Central memory CD8-positive, alpha-beta T cell (primary cell): ENCODE results near the gene GUCA2B.

Experiments
- ATAC-seq: fragments of 150-1000 bp; cut with Tn5 transposase; replicated peaks from 2 replicates; pipeline ENCODE4 v1.10.0; 2022; ENCODE audit warnings: mild to moderate bottlenecking, moderate FRiP score, moderate number of reproducible peaks; ENCODE audit not compliant: poor library complexity, severe bottlenecking; ENCODE audit errors: extremely low read depth
- DNase-seq, 2 donors: peaks; one replicate each; pipeline ENCODE4 v3.0.0; 2021; ENCODE audit warnings: low spot score in 2 of 2
- H3K27ac Mint-ChIP-seq: one replicate; pipeline ENCODE4 v1.8.0; 2022; ENCODE audit warnings: low read depth, mild to moderate bottlenecking, moderate library complexity, mixed read lengths
- H3K27me3 Mint-ChIP-seq: one replicate; pipeline ENCODE4 v1.8.0; 2022; ENCODE audit warnings: mixed read lengths
- H3K36me3 Mint-ChIP-seq: one replicate; pipeline ENCODE4 v1.8.0; 2022; ENCODE audit warnings: mild to moderate bottlenecking, moderate library complexity, mixed read lengths; ENCODE audit not compliant: insufficient read depth
- H3K4me1 Mint-ChIP-seq: one replicate; pipeline ENCODE4 v1.8.0; 2022; ENCODE audit warnings: mixed read lengths
- H3K4me3 Mint-ChIP-seq: one replicate; pipeline ENCODE4 v1.8.0; 2022; ENCODE audit warnings: mild to moderate bottlenecking, moderate library complexity, mixed read lengths
- H3K9me3 Mint-ChIP-seq: one replicate; pipeline ENCODE4 v1.8.0; 2022; ENCODE audit warnings: mixed read lengths

The GUCA2B gene

DNA sequence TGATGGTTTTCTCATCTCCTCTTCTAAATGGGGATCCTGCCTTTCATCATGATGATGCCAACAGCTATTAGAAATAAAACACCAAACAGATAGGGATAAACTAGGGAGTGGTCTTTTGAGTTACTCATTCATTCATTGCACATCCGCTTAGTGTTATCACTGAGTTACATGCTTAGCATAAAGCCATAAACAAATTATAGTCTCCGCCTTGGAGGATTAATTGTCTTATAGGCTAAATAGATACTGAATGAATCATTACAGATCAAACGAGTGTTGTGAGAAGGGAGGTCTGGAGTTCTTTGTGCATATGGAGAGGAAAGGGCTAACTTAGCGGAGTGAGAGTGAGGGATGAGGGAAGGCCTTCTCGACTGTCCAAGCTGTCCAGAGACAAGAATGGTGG, 19.8 kb upstream of the GUCA2B start:
- no peaks in the 10 kb centered on the region for H3K36me3 Mint-ChIP-seq
- H3K27ac Mint-ChIP-seq, result no peak overlapping the region
- peaks cover 10% of the 10 kb centered on the region for H3K27me3 Mint-ChIP-seq
- DNase-seq (no peak), ATAC-seq (no peak)
- H3K4me1 Mint-ChIP-seq, result no peaks in the 10 kb centered on the region
- no peaks in the 10 kb centered on the region for H3K9me3 Mint-ChIP-seq
- no peak overlapping the region for H3K4me3 Mint-ChIP-seq

DNA sequence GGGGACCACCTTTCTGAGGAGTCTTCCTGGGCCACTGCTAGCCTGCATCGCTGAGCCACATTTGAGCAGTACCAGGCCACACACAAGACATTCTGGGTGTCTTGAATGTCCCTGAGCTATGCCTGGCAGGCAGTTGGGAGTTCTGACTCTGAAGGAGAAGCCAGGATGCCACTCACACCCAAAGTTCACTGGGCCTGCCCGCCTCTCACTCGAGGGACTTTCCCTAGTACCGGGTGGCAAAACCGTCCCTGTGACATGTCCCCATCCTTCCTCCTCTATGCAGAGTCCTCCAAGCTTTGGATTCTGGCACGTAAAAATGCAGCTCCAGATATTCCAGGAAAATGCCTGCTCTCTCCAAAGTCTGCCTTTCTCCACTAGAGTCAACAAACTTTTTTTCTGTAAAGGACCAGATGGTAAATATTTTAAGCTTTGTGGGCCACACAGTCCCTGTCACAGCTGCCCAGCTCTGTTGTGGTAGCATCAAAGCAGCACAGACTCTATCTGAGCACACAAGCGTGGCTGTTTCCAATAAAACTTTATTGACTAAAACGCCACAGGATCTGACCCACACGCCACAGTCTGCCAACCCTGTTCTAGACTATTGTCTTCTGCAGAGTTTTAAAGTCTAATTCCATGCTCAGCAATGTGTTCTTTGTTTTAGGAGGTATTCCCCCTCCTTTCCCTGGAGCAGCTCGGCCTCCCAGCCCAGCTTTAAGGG, 19.2 kb upstream of the GUCA2B start:
- Mint-ChIP-seq H3K9me3 (no peaks in the 10 kb centered on the region), H3K27me3 (peaks cover 16% of the 10 kb centered on the region), H3K36me3 (no peaks in the 10 kb centered on the region), H3K4me3 (no peak overlapping the region), H3K27ac (no peak overlapping the region), H3K4me1 (no peaks in the 10 kb centered on the region)
- ATAC-seq, result no peak
- DNase-seq, result no peak

DNA sequence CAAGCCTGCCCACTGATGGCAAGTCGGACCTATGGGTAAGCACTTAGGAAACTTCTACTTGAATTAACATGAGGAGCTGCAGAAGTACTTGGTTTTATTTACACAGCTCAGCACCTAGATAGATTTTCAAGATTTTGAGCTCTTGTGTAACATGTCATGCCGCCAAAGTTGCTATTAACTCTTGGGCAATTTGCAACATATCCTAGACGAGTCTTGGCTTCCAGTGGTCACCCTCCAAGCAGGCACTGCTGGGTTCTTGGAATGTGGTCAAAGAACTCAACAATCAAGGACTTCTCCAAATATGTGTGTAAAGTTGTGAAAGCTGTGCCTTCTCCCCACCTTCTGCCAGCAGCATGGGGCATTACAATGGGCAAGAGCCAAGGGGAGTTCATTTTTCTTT, 17.8 kb upstream of the GUCA2B start:
- Mint-ChIP-seq H3K9me3 (no peaks in the 10 kb centered on the region), H3K4me3 (no peak overlapping the region), H3K27me3 (peaks cover 26% of the 10 kb centered on the region), H3K4me1 (no peaks in the 10 kb centered on the region), H3K27ac (no peak overlapping the region), H3K36me3 (no peaks in the 10 kb centered on the region)
- ATAC-seq (no peak), DNase-seq (no peak)

DNA sequence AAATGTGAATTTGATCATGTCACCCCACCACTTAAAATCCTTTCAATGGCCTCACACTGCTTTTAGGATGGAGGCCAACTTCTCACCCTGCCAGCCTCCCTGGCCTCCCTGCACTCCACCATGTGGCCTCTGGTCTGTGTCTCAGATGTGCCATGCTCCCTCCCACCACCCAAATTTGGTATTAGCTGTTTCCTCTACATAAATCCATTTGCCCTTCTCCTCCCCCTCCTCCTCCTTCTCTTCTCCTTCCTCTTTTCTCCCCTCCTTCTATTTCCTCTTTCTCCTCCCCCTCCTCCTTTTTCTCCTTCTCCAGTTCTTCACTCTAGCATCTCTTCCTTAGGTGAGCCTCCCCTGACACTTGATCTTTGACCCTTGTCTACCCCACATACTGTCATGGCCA, 16.7 kb upstream of the GUCA2B start:
- peaks cover 26% of the 10 kb centered on the region for H3K27me3 Mint-ChIP-seq
- no peaks in the 10 kb centered on the region for H3K4me1 Mint-ChIP-seq
- no peaks in the 10 kb centered on the region for H3K9me3 Mint-ChIP-seq
- no peaks in the 10 kb centered on the region for H3K36me3 Mint-ChIP-seq
- no peak overlapping the region for H3K27ac Mint-ChIP-seq
- DNase-seq, result no peak
- no peak overlapping the region for H3K4me3 Mint-ChIP-seq
- ATAC-seq, result no peak

DNA sequence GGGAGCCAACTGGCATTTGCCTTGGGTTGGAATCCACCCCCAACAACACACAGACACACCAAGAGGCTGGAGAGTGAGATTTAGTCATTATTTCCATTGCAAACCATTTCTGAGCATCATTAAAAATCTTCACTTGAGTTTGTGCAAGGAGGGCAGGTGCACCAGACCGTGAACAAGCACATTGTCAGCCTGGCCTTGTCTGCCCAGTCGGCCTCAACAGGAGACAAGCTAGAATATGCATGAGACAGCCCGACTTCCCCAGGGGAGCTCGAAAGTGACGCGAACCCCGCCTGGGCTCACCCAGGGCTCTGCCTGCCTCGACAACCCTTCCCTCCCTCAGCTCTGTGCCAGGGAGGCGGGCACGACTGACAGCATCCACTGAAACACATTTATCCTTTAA, 15.4 kb upstream of the GUCA2B start:
- Mint-ChIP-seq H3K27ac (no peak overlapping the region), H3K4me3 (no peak overlapping the region), H3K27me3 (peaks cover 37% of the 10 kb centered on the region), H3K4me1 (no peaks in the 10 kb centered on the region), H3K36me3 (no peaks in the 10 kb centered on the region), H3K9me3 (no peaks in the 10 kb centered on the region)
- no peak for ATAC-seq
- no peak for DNase-seq

DNA sequence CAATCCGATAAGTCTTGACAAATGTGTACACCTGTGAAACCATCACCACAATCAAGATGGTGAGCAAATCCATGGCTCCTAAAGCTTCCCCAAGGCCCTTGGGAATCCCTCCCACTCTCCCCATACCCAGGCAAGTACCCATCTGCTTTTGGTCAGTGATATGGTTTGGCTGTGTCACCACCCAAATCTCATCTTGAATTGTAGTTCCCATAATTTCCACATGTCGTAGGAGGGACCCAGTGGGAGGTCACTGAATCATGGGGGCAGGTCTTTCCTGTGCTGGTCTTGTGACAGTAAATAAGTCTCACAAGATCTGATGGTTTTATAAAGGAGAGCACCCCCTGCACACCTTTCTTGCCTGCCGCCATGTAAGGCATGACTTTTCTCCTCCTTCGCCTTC, 14.6 kb upstream of the GUCA2B start:
- no peaks in the 10 kb centered on the region for H3K4me1 Mint-ChIP-seq
- H3K27ac Mint-ChIP-seq, result no peak overlapping the region
- DNase-seq, result no peak
- no peaks in the 10 kb centered on the region for H3K36me3 Mint-ChIP-seq
- ATAC-seq, result no peak
- peaks cover 44% of the 10 kb centered on the region for H3K27me3 Mint-ChIP-seq
- H3K4me3 Mint-ChIP-seq, result no peak overlapping the region
- no peaks in the 10 kb centered on the region for H3K9me3 Mint-ChIP-seq

DNA sequence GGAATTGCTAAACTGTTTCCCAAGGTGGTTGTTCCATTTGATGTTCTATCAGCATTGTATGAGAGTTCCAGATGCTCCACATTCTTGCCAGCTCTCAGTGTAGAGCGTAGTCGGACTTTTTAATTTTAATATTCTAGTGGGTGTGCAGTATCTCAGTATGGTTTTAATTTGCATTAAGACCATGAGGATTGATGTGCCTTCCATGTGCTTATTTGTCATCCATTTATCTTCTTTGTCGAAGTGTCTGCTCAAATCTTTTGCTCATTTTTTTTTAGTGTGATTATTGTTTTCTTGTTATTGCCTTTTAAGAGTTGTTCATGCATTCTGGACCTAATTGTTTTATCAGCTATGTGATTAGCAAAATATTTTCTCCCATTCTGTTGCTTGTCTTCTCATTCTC, 13.8 kb upstream of the GUCA2B start:
- Mint-ChIP-seq H3K36me3 (no peaks in the 10 kb centered on the region), H3K27me3 (peaks cover 44% of the 10 kb centered on the region), H3K27ac (no peak overlapping the region), H3K9me3 (no peaks in the 10 kb centered on the region), H3K4me1 (no peaks in the 10 kb centered on the region), H3K4me3 (no peak overlapping the region)
- no peak for ATAC-seq
- DNase-seq, result no peak

DNA sequence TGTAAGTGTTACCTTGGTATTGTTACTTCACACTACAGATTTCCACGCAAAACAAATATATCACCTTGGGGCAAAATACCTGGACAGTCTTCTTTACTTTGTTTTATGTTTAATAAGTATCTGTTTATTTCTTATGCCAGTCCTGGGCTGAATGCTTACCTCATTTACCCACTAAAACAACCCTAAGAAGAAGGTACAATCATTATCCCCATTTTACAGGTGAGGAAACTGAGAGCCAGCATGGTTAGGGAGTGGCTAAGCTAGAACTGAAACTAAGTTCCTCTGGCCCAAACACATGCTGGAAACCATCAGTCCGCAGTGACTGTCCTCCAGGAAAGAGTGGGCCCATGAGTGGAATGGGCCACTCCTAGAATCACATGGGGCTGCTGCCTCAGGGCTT, 13.0 kb upstream of the GUCA2B start:
- ATAC-seq, result no peak
- Mint-ChIP-seq H3K27ac (no peak overlapping the region), H3K36me3 (no peaks in the 10 kb centered on the region), H3K4me1 (no peaks in the 10 kb centered on the region), H3K4me3 (no peak overlapping the region), H3K27me3 (peaks cover 42% of the 10 kb centered on the region), H3K9me3 (no peaks in the 10 kb centered on the region)
- no peak for DNase-seq

DNA sequence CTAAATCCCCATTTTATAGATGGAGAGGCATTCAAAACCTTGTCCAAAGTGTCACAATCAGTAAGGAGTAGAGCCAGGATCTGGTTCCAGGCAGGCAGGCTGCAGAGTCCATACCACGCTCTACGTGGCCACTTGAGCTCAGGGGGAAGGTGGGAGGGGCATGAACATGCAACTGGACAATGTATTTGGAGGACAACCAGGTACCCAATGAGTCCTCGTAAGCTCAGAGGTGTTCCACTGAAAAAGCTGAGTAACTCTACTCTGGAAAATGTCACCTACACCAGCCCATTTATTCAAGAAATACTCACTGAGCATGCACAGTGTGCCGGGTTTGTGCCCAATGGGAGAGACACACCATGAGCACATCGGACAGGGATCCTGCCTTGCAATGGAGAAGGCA, 11.2 kb upstream of the GUCA2B start:
- DNase-seq (no peak), ATAC-seq (no peak)
- Mint-ChIP-seq H3K4me3 (no peak overlapping the region), H3K27me3 (peaks cover 35% of the 10 kb centered on the region), H3K9me3 (no peaks in the 10 kb centered on the region), H3K4me1 (no peaks in the 10 kb centered on the region), H3K27ac (no peak overlapping the region), H3K36me3 (no peaks in the 10 kb centered on the region)

DNA sequence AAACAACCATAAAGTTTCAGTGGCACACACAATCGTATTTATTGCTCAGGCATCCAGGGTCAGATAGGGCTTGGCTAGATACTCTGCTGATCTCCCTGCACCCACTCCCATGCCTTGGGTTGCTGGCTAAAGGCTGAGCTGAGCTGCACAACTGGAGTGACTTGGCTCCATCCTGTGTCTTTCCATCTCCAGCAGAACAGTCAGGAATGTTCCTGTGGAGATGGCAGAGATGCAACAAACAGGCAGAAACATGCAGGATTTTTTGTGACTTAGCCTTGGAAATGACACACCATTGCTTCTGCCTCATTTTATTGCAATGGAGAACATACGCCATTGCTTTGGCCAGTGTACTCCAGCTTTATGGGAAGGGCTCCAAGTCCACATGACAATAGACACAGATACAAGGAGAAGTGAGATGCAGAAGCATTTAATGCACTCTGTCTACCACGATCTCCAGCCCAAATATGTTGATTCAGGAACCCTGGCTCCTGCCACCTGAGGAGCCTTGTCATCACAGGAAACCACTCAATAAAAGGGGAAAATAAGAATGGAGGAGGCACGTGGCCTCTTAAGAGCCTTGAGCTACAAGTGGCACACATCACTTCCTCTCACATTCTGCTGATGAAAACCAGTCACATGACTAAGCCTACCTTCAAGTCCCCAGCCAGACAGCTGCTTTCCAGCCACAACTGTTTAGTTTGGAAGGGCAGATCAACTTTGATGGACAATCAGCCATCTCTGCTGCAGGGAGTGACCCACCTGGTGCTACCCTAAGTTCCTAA, 10.1 kb upstream of the GUCA2B start:
- H3K4me1 Mint-ChIP-seq, result no peaks in the 10 kb centered on the region
- H3K27ac Mint-ChIP-seq, result no peak overlapping the region
- peaks cover 35% of the 10 kb centered on the region for H3K27me3 Mint-ChIP-seq
- no peaks in the 10 kb centered on the region for H3K9me3 Mint-ChIP-seq
- no peak for ATAC-seq
- no peak for DNase-seq
- H3K4me3 Mint-ChIP-seq, result no peak overlapping the region
- H3K36me3 Mint-ChIP-seq, result no peaks in the 10 kb centered on the region

DNA sequence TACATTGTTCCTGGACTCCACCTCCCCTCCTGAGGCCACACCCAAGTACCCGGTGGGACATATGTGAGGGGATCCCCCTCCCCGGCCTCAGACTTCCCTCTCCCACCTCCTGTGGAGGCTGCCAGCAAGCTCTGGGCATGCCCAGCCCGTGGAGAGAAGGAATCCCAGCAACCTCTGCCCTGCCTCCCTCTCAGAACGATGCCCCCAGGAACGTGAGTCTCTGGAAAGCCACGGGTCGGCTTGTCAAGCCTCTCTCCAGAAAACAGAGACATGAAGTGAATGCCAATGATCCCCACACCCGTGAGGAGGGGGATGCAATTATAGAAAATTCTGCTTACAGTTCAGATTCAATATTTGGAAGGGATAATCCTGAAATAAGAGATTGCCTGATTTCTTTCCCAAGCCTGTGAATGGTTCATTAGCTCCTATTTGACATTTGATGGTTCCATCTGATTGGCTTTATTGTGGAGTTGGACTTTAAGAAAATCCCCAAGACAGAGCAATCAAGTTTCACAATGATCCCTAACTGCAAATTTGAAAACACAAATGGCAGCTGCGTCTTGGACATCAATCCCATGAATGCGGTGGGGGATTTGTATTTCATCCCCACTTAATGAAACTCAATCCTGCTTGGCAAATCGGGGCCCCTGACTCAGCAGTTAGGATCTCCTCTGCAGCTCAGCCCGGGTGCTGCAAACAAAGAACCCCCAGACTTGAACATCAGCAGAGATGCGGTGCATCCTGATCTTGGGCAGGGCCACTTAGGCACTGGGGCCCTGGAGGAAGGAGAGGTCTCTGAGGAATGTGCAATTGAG, 9.1 kb upstream of the GUCA2B start:
- ATAC-seq (no peak), DNase-seq (no peak)
- no peak overlapping the region for H3K27ac Mint-ChIP-seq
- H3K4me1 Mint-ChIP-seq, result no peaks in the 10 kb centered on the region
- H3K36me3 Mint-ChIP-seq, result no peaks in the 10 kb centered on the region
- H3K27me3 Mint-ChIP-seq, result peaks cover 26% of the 10 kb centered on the region
- H3K9me3 Mint-ChIP-seq, result no peaks in the 10 kb centered on the region
- H3K4me3 Mint-ChIP-seq, result no peak overlapping the region

DNA sequence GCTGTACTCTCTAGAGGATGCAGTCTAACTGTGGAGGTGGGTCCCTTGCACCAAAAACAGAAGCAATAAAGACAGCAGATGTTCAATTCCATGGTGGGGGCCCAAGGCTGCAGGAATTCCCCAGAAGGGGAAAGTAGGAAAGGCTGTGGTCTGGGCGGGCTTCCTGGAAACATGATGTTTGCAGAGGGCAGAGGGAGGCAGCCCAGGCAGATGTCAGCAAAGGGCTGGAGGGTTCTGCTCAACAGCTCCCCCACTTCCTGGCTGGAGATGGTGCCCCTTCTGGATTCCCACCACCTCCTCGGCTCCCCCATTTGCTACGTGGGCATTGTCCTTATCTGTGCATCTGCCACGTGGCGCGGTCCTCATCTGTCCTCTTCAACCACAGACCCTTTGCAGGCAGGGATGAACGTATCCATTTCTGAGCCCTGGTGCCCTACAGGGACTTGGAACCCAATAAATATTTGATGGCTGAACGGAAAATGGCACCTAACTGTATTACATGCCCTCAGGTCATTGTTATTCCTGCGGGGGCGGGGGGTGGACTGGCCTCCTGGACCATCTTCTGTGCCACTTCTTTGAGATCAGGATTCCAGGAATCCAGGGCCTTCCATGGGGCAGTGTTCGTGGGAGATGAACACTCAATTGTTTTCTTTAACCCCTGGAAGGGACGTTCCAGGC, 8.4 kb upstream of the GUCA2B start:
- H3K36me3 Mint-ChIP-seq, result no peaks in the 10 kb centered on the region
- H3K9me3 Mint-ChIP-seq, result no peaks in the 10 kb centered on the region
- H3K27me3 Mint-ChIP-seq, result peaks cover 21% of the 10 kb centered on the region
- no peaks in the 10 kb centered on the region for H3K4me1 Mint-ChIP-seq
- ATAC-seq, result no peak
- no peak overlapping the region for H3K27ac Mint-ChIP-seq
- peak in 1 of 2 donors; percentile 10 for DNase-seq
- no peak overlapping the region for H3K4me3 Mint-ChIP-seq
